HCT116 (cell line): ENCODE measurements around the gene FAM200B.

Source experiments
- EZH2 ChIP-seq: fragments of 200-600 bp; sonication (generic); IDR thresholded peaks from 2 replicates; pipeline ENCODE4 v1.6.1; 2017; ENCODE audit warnings: antibody characterized with exemption, mixed run types
- POLR2A ChIP-seq: IDR thresholded peaks from 2 replicates; pipeline ENCODE4 v1.7.0; 2011; ENCODE audit warnings: borderline replicate concordance; ENCODE audit not compliant: insufficient read depth, insufficient read length; ENCODE audit errors: extremely low read depth
- POLR2AphosphoS5 ChIP-seq: IDR thresholded peaks from 2 replicates; pipeline ENCODE4 v1.6.1; 2011; ENCODE audit warnings: mild to moderate bottlenecking, low read depth, low read length, moderate library complexity
- TF ChIP-seq, protein P1 (sequence below), 3 experiments: fragments of 200-600 bp in 1 of 3; sonication (generic) in 1 of 3; IDR thresholded peaks in 2 of 3; conservative IDR thresholded peaks in 1 of 3; 2 replicates each; pipeline ENCODE4 v1.5.1; 2012 to 2017; ENCODE audit warnings: low read depth in 2 of 3, low read length in 2 of 3, antibody characterized with exemption in 1 of 3, borderline replicate concordance in 1 of 3, control low read depth in 1 of 3, mild to moderate bottlenecking in 1 of 3, mixed read lengths in 1 of 3, mixed run types in 1 of 3, moderate library complexity in 1 of 3; ENCODE audit not compliant: insufficient read depth in 1 of 3
- TF ChIP-seq, protein P2 (sequence below): IDR thresholded peaks from 2 replicates; pipeline ENCODE4 v1.6.1; 2012

DNA sequence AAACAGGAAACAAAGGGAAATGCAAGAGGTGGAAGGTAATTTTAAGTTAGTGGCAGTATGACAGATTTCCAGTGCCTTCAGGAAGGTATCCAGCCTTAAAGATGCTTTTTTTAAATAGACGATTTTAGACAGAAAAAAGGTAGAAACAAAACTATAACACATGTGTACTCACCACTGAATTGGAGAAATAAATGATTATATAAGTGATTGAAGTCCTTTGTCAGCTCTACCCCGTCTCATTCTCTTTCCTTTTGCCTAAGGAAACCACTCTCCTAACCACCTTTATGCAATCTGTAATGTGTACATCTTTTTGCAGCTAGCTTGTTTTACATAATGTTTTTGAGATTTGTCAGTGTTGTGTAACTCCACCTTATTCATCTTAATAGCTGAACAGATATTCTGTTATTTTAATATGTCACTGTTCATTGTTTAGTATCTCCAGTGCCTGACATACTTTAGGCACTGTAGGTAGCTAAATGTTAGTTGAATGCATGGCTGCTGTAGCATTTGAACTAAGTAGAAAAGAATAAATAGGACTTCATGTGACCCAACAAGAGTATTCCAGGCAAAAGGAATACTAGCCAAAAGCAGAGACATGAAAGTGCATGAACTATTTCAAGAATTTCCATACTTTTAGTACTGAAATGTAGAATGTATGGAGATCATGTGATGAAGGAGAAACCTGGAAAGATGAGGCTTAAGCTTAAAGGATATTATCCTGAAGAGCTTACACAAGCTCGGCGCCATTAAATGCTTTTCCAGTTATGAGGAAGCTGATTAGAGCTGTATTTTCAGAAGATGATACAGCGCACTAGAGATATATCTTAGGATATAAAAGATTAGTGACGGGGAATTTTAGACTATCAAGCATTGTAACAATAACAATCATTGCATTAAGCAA is 865 bp downstream of the FAM200B start:
- no peak for TF ChIP-seq POLR2A
- TF ChIP-seq, protein P1, sequence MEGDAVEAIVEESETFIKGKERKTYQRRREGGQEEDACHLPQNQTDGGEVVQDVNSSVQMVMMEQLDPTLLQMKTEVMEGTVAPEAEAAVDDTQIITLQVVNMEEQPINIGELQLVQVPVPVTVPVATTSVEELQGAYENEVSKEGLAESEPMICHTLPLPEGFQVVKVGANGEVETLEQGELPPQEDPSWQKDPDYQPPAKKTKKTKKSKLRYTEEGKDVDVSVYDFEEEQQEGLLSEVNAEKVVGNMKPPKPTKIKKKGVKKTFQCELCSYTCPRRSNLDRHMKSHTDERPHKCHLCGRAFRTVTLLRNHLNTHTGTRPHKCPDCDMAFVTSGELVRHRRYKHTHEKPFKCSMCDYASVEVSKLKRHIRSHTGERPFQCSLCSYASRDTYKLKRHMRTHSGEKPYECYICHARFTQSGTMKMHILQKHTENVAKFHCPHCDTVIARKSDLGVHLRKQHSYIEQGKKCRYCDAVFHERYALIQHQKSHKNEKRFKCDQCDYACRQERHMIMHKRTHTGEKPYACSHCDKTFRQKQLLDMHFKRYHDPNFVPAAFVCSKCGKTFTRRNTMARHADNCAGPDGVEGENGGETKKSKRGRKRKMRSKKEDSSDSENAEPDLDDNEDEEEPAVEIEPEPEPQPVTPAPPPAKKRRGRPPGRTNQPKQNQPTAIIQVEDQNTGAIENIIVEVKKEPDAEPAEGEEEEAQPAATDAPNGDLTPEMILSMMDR (IDR thresholded peaks at IDR 0.05 in 2 of 3, conservative IDR thresholded peaks at IDR 0.05 in 1 of 3; ENCODE audit: borderline replicate concordance in 1 of 3, insufficient read depth in 1 of 3, low read depth in 2 of 3, low read length in 2 of 3) = no peak
- TF ChIP-seq EZH2 = no peak
- no peak for TF ChIP-seq POLR2AphosphoS5
- TF ChIP-seq, protein P2, sequence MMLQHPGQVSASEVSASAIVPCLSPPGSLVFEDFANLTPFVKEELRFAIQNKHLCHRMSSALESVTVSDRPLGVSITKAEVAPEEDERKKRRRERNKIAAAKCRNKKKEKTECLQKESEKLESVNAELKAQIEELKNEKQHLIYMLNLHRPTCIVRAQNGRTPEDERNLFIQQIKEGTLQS = no peak
